Urinary bladder (tissue), 4 donors: ENCODE data around the gene TNFRSF1B. TPM values are rescaled to one million over a fixed set of nuclear protein-coding genes. Genes with fewer than 3 reads are reported as not detected.
A peak's percentile ranks its signal among the peaks of the same experiment; 100 is the strongest.

Source experiments
- DNase-seq: peaks from one replicate; pipeline ENCODE4 v3.0.0-alpha.2; 2015; ENCODE audit errors: extremely low spot score
- H3K27ac ChIP-seq: one replicate; pipeline ENCODE4 v1.5.1; 2013; ENCODE audit warnings: low read depth, mild to moderate bottlenecking, moderate library complexity
- H3K36me3 ChIP-seq: one replicate; pipeline ENCODE4 v1.6.1; 2013; ENCODE audit warnings: mild to moderate bottlenecking, moderate library complexity; ENCODE audit not compliant: insufficient read depth
- H3K4me1 ChIP-seq: one replicate; pipeline ENCODE4 v1.6.1; 2013; ENCODE audit warnings: mild to moderate bottlenecking, moderate library complexity; ENCODE audit not compliant: insufficient read depth
- H3K4me3 ChIP-seq: one replicate; pipeline ENCODE4 v1.5.1; 2013; ENCODE audit warnings: low read depth, low read length
- WGBS: extraction: QIAGEN DNeasy Blood & Tissue Kit; methylation state at CpG from one replicate; pipeline ENCODE4 v1.1.7; 2013; 5-methylcytosine and 5-hydroxymethylcytosine counted together
- polyA plus RNA-seq: library from polyadenylated mRNA; stranded (reverse); fragments of 200-250 nt; gene quantifications from one replicate; pipeline ENCODE4 v1.2.3, GENCODE V29; 2013
- total RNA-seq: library from RNA; depleted of rRNA; stranded (reverse); fragments of >200 nt; gene quantifications from one replicate; pipeline ENCODE4 v1.2.3, GENCODE V29; 2014
- donor health status: healthy with polysubstance abuse.
- donor health status: healthy.

Gene TNFRSF1B
- total RNA-seq: 11.7 TPM
- polyA plus RNA-seq: 30.8 TPM

- WGBS: 3% methylated on average over 78 of the region's 79 CpGs
- DNase-seq: no peak
- peak within 1 kb of the TSS; percentile 82 for H3K4me3 ChIP-seq
- H3K4me1 ChIP-seq: no peaks in the 10 kb centered on the region
- H3K36me3 ChIP-seq: no peaks in the 10 kb centered on the region
- peak within 1 kb of the TSS; percentile 83 for H3K27ac ChIP-seq
Observed at GRCh38 chr1:12166834-12167492, at the start of gene TNFRSF1B. Gene TNFRSF1B (plus strand): TSS chr1:12166991. CDS start chr1:12167092, 101 bp downstream.

- no peak for DNase-seq
- H3K4me1 ChIP-seq: no peaks in the 10 kb centered on the region
- H3K27ac ChIP-seq: no peak overlapping the region
- H3K4me3 ChIP-seq: no peak overlapping the region
- H3K36me3 ChIP-seq: no peaks in the 10 kb centered on the region
- 52% methylated on average over 12 of the region's 12 CpGs for WGBS
Observed at GRCh38 chr1:12121212-12122003, 45.4 kb upstream of the TNFRSF1B start.

GRCh38 chr1:12123172-12123571, 43.6 kb upstream of the TNFRSF1B start:
- 67% methylated on average over 8 of the region's 8 CpGs for WGBS
- no peak overlapping the region for H3K27ac ChIP-seq
- DNase-seq: no peak
- no peaks in the 10 kb centered on the region for H3K36me3 ChIP-seq
- H3K4me3 ChIP-seq: no peak overlapping the region
- H3K4me1 ChIP-seq: no peaks in the 10 kb centered on the region

- no peak overlapping the region for H3K4me3 ChIP-seq
- 47% methylated on average over 19 of the region's 19 CpGs for WGBS
- no peaks in the 10 kb centered on the region for H3K36me3 ChIP-seq
- H3K27ac ChIP-seq: no peak overlapping the region
- peak; percentile 56 for DNase-seq
- H3K4me1 ChIP-seq: no peaks in the 10 kb centered on the region
Observed at GRCh38 chr1:12124693-12125421, 41.9 kb upstream of the TNFRSF1B start.

- Histone ChIP-seq H3K4me1 (no peaks in the 10 kb centered on the region), H3K27ac (no peak overlapping the region), H3K36me3 (no peaks in the 10 kb centered on the region), H3K4me3 (no peak overlapping the region)
- no peak for DNase-seq
- WGBS: 81% methylated on average over 24 of the region's 24 CpGs
Observed at GRCh38 chr1:12125422-12126355, 41.1 kb upstream of the TNFRSF1B start.

GRCh38 chr1:12126781-12127180, 40.0 kb upstream of the TNFRSF1B start:
- H3K36me3 ChIP-seq: no peaks in the 10 kb centered on the region
- WGBS: 90% methylated on average over 9 of the region's 9 CpGs
- H3K4me3 ChIP-seq: no peak overlapping the region
- H3K27ac ChIP-seq: no peak overlapping the region
- no peaks in the 10 kb centered on the region for H3K4me1 ChIP-seq
- DNase-seq: no peak

- DNase-seq: no peak
- no peaks in the 10 kb centered on the region for H3K36me3 ChIP-seq
- WGBS: 87% methylated on average over 10 of the region's 10 CpGs
- no peak overlapping the region for H3K4me3 ChIP-seq
- H3K4me1 ChIP-seq: no peaks in the 10 kb centered on the region
- no peak overlapping the region for H3K27ac ChIP-seq
Observed at GRCh38 chr1:12127206-12127810, 39.5 kb upstream of the TNFRSF1B start.

- Histone ChIP-seq H3K27ac (no peak overlapping the region), H3K4me3 (no peak overlapping the region), H3K4me1 (no peaks in the 10 kb centered on the region), H3K36me3 (no peaks in the 10 kb centered on the region)
- DNase-seq: no peak
- 87% methylated on average over 15 of the region's 15 CpGs for WGBS
Observed at GRCh38 chr1:12128120-12128519, 38.7 kb upstream of the TNFRSF1B start.

- WGBS: 79% methylated on average over 12 of the region's 12 CpGs
Observed at GRCh38 chr1:12129624-12130023, 37.2 kb upstream of the TNFRSF1B start.

GRCh38 chr1:12130466-12131130, 36.2 kb upstream of the TNFRSF1B start:
- Histone ChIP-seq H3K4me3 (no peak overlapping the region), H3K27ac (no peak overlapping the region), H3K36me3 (no peaks in the 10 kb centered on the region), H3K4me1 (no peaks in the 10 kb centered on the region)
- 70% methylated on average over 13 of the region's 13 CpGs for WGBS
- DNase-seq: no peak

More at GRCh38 chr1:12129624-12130023, 37.2 kb upstream of the TNFRSF1B start:
- H3K36me3 ChIP-seq: no peaks in the 10 kb centered on the region
- H3K4me1 ChIP-seq: no peaks in the 10 kb centered on the region
- no peak for DNase-seq
- no peak overlapping the region for H3K27ac ChIP-seq
- no peak overlapping the region for H3K4me3 ChIP-seq

- Histone ChIP-seq H3K36me3 (no peaks in the 10 kb centered on the region), H3K4me1 (no peaks in the 10 kb centered on the region), H3K4me3 (no peak overlapping the region), H3K27ac (no peak overlapping the region)
- no peak for DNase-seq
- 89% methylated on average over 8 of the region's 8 CpGs for WGBS
Observed at GRCh38 chr1:12132078-12132477, 34.7 kb upstream of the TNFRSF1B start.

- Histone ChIP-seq H3K36me3 (no peaks in the 10 kb centered on the region), H3K27ac (no peak overlapping the region), H3K4me1 (no peaks in the 10 kb centered on the region), H3K4me3 (no peak overlapping the region)
- 91% methylated on average over 10 of the region's 10 CpGs for WGBS
- DNase-seq: no peak
Observed at GRCh38 chr1:12134716-12135115, 32.1 kb upstream of the TNFRSF1B start.
